Neural progenitor cell (in vitro differentiated cells): ENCODE results near the gene PPP2R2D.

Experiments
- CTCF ChIP-seq: fragments of 200-600 bp; sonication (generic); IDR thresholded peaks from 2 replicates; pipeline ENCODE4 v1.5.1; 2017; ENCODE audit warnings: antibody characterized with exemption, mild to moderate bottlenecking
- EZH2 ChIP-seq: fragments of 200-600 bp; sonication (generic); IDR thresholded peaks from 2 replicates; pipeline ENCODE4 v1.6.1; 2017; ENCODE audit warnings: antibody characterized with exemption, mild to moderate bottlenecking, moderate library complexity

GRCh38 chr10:131857156-131858117 is 43.4 kb upstream of the PPP2R2D start:
- TF ChIP-seq CTCF (no peak), EZH2 (no peak)
